Activated naive CD8-positive, alpha-beta T cell (primary cell): ENCODE measurements around the gene SLC17A9.
"Not testable (repeated sequence)": the region's sequence is repeated elsewhere in the genome, so short reads cannot be mapped to it uniquely, and the experiment has no call there.

ENCODE experiments used
- H3K27ac Mint-ChIP-seq: one replicate; pipeline ENCODE4 v1.8.0; 2021; ENCODE audit warnings: mixed read lengths
- H3K27me3 Mint-ChIP-seq: one replicate; pipeline ENCODE4 v1.8.0; 2021; ENCODE audit warnings: mixed read lengths
- H3K36me3 Mint-ChIP-seq: one replicate; pipeline ENCODE4 v1.8.0; 2021; ENCODE audit warnings: mixed read lengths
- H3K4me1 Mint-ChIP-seq: one replicate; pipeline ENCODE4 v1.8.0; 2021; ENCODE audit warnings: low read depth, mixed read lengths
- H3K4me3 Mint-ChIP-seq: one replicate; pipeline ENCODE4 v1.8.0; 2021; ENCODE audit warnings: mild to moderate bottlenecking, mixed read lengths
- H3K9me3 Mint-ChIP-seq: one replicate; pipeline ENCODE4 v1.8.0; 2021; ENCODE audit warnings: low read depth, mixed read lengths

SLC17A9 gene

DNA sequence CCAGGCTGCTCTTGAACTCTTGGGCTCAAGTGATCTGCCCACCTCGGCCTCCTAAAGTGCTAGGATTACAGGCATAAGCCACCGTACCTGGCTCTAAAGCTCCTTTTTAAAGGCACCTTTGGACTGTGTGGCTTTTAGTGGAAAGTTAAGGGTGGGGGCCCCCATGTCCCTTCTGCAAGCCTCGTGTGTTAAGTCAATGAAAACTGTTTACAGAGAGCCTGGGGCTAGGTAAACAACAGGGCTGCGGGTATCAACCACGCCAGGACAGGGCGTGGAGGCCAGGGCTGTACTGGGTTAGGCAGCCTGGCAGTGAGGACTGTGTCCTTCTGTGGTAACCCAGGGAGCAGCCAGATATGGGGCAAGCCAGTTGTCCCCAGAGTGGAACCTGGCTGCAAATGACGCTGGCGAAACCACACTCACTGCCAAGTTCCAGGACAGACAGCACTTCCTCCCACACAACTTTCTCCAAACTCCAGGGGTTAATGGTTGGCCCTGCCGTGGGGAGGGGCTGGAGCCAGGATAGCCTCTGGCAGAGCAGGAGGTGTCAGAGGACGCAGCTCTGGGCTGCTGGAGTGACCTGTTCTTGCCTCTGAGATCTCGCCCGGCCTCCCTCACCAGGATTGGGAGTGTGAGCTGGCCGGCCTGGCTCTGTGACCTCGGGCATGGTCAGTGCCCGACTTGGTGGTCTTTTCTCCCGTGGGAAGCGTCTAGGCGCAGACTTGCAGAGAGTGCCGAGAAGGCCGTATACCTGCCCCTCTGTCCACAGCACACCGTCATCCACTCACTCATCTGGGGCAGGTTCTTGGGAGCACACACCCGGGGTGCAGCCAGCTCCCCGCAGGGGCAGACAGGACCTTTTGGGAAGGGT is 3.2 kb downstream of the SLC17A9 start:
- no peaks in the 10 kb centered on the region for H3K27me3 Mint-ChIP-seq
- H3K27ac Mint-ChIP-seq: no peak overlapping the region
- H3K4me3 Mint-ChIP-seq: no peak overlapping the region
- H3K4me1 Mint-ChIP-seq: peaks cover 28% of the 10 kb centered on the region
- H3K36me3 Mint-ChIP-seq: no peaks in the 10 kb centered on the region
- H3K9me3 Mint-ChIP-seq: no peaks in the 10 kb centered on the region

DNA sequence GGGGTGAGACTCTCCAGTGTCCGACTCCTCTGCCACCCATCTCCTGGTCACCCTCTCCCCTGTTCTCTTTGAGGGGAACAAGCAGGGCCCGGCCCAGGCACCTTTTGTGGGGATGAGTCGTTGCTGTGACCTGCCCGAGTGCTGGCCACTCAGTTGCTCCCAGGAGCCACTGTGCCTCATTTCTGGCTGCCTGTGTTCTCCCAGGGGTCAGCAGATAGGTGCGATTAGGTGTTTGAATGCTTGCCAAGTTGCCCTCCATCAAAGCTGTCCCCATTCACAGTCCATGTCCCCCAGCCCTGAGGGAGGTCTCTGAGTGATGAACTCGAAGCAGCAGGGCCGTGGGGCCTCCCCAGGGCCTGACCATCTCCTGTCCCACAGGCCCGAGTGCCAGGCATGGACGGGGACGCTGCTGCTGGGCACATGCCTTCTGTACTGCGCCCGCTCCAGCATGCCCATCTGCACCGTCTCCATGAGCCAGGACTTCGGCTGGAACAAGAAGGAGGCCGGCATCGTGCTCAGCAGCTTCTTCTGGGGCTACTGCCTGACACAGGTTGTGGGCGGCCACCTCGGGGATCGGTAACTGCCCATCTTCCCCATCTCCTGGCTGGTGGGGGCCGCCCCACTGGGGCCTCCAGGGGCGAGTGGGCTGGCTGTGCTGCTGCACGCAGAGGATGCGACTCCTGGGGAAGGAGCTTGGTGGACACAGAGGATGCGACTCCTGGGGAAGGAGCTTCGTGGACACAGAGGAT is 4.1 kb downstream of the SLC17A9 start:
- no peak overlapping the region for H3K27ac Mint-ChIP-seq

DNA sequence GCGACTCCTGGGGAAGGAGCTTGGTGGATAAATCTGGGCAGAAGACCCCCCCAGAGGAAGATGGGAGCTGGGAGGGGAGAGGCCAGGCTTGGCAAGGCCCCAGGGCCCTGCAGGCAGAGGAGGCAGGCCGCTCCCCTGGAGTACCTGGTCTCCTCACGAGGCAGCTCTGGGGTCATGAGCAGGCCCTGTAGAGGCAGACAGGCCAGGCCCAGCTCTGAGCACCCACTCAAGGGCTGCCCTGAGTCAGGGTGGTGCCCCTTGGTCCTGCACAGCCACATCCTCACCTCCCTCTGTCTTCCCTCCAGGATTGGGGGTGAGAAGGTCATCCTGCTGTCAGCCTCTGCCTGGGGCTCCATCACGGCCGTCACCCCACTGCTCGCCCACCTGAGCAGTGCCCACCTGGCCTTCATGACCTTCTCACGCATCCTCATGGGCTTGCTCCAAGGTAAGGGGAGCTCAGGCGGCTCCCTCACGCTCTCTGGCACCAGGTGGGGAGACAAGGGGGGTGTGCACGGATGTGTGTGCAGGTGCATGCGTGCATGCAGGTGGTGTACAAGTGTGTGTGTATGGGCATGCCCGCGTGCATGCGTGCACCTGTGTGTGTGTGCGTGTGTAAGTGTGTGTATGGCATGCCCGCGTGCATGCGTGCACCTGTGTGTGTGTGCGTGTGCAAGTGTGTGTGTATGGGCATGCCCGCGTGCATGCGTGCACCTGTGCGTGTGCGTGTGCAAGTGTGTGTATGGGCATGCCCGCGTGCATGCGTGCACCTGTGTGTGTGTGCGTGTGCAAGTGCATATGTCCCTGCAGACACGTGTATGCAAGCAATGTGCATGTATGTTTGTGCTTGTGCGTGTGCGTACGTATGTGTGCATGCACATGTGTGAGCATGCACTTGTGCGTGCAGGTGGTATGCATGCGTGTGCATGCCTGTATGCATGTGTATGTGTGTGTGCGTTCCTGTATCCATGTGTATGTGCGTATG is 4.9 kb downstream of the SLC17A9 start:
- Mint-ChIP-seq H3K9me3 (no peaks in the 10 kb centered on the region), H3K4me3 (no peak overlapping the region), H3K4me1 (peaks cover 22% of the 10 kb centered on the region), H3K36me3 (no peaks in the 10 kb centered on the region), H3K27ac (no peak overlapping the region), H3K27me3 (no peaks in the 10 kb centered on the region)

More for the DNA sequence above, 4.1 kb downstream of the SLC17A9 start:
- Mint-ChIP-seq H3K4me3 (no peak overlapping the region), H3K36me3 (no peaks in the 10 kb centered on the region), H3K4me1 (peaks cover 25% of the 10 kb centered on the region), H3K9me3 (no peaks in the 10 kb centered on the region), H3K27me3 (no peaks in the 10 kb centered on the region)

- H3K9me3 Mint-ChIP-seq: no peaks in the 10 kb centered on the region
- no peaks in the 10 kb centered on the region for H3K36me3 Mint-ChIP-seq
- no peaks in the 10 kb centered on the region for H3K27me3 Mint-ChIP-seq
- H3K4me3 Mint-ChIP-seq: no peak overlapping the region
- peaks cover 17% of the 10 kb centered on the region for H3K4me1 Mint-ChIP-seq
- H3K27ac Mint-ChIP-seq: no peak overlapping the region
These were observed 6.0 kb downstream of the SLC17A9 start for GRCh38 chr20:62958388-62959100.

DNA sequence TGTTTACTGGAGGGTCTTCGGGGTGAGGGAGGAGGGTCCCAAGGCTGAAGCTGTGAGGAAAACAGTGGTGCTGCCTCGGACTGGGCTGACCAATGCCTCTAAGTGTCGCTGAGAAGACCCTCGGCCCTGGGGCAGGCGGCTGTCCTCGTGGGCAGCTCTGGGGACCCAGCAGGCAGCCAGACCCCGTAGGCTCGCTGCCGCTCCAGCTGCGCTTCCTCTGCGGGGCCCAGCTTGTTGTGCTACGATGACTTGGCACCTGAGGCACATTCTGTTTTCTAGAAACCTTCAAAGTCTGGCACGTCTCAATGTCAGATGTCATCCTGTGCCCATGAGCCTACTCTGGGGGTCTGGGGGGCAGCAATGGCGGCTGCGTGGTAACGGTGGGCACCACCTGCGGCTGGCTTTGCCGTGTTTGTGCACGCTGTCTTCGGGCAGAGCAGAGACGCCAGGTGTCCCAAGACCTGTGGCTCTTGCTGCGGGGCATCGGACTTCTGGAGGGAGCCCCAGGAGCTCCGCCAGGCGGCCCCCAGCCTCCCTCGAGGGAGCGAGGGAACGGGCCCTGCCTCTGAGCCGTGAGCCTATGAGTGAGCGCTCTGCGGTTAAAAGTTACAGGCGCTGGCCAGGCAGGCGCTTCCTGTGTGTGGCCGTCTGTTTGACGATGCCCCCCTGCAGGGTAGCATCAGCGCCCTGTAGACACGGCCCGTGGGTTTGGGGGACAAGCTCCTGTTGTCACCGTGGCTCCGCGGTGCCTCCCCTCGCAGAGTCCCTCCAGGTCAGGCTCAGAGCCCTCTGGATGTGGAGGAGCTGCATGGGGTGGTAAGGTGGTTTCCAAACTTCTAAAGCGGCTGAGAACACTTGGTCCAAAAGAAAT is 6.8 kb downstream of the SLC17A9 start:
- Mint-ChIP-seq H3K27me3 (no peaks in the 10 kb centered on the region), H3K4me1 (peaks cover 12% of the 10 kb centered on the region), H3K4me3 (no peak overlapping the region), H3K36me3 (no peaks in the 10 kb centered on the region), H3K9me3 (no peaks in the 10 kb centered on the region), H3K27ac (no peak overlapping the region)

- Mint-ChIP-seq H3K36me3 (no peaks in the 10 kb centered on the region), H3K27me3 (no peaks in the 10 kb centered on the region), H3K4me3 (no peak overlapping the region), H3K27ac (no peak overlapping the region), H3K4me1 (peaks cover 7% of the 10 kb centered on the region), H3K9me3 (no peaks in the 10 kb centered on the region)
These were observed 7.5 kb downstream of the SLC17A9 start for GRCh38 chr20:62959998-62960436.

- H3K4me1 Mint-ChIP-seq, H3K36me3 Mint-ChIP-seq, H3K9me3 Mint-ChIP-seq, H3K27ac Mint-ChIP-seq, H3K4me3 Mint-ChIP-seq, H3K27me3 Mint-ChIP-seq: not testable (repeated sequence)
These were observed 8.2 kb downstream of the SLC17A9 start for GRCh38 chr20:62960446-62961309.

DNA sequence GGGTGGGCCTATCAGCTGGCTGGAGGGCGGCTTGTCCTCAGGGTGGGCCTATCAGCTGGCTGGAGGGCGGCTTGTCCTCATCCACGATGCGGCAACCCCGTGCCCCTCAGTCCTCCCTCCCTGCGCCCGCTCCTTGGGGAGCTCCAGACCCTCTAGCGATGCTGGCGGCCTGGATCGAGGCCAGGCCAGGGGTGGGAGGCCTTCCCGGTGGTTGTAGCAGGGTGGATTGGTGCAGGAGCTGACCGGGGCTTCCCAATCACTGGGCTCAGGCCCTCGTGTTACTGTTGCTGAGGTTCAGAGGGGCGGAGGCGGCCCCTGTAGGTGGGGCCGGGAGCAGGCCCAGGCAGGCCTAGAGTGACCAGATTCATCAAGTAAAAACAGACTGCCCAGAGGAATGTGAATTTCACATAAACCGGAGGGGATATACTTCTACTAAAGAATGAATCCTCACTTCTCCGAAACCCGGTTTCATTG is 8.8 kb downstream of the SLC17A9 start:
- Mint-ChIP-seq H3K27ac (no peak overlapping the region), H3K36me3 (no peaks in the 10 kb centered on the region), H3K9me3 (no peaks in the 10 kb centered on the region), H3K4me1 (peaks cover 7% of the 10 kb centered on the region), H3K4me3 (no peak overlapping the region), H3K27me3 (no peaks in the 10 kb centered on the region)

GRCh38 chr20:62961799-62962198 is 9.3 kb downstream of the SLC17A9 start:
- Mint-ChIP-seq H3K4me3 (no peak overlapping the region), H3K27me3 (no peaks in the 10 kb centered on the region), H3K4me1 (peaks cover 7% of the 10 kb centered on the region), H3K27ac (no peak overlapping the region), H3K36me3 (no peaks in the 10 kb centered on the region), H3K9me3 (no peaks in the 10 kb centered on the region)

DNA sequence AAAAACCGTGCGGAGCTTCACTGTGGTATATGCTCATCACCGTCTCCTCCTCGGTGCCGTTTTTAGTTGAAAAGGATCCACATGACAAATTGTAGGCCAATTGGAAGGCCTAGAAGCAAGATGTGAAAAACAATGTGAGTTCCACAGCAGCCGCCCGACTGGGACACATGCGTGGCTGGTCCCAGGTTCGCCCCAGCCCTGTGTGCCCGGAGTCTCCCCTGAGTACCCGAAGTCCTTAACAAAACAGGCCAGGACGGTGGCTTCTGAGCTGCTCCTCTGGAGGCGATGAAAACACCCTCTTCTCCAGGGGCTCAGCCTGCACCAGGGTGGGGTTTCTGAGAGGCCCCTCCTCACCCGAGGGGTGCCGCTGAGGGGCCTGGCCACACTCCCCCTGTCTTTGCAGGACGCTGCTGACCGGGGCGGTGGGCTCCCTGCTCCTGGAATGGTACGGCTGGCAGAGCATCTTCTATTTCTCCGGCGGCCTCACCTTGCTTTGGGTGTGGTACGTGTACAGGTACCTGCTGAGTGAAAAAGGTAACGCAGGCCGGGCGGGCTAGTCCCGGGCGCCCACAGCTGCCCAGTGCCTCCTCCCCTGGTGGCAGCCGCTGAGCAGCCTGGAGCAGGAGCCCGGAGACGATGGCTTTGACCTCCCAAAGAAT is 9.8 kb downstream of the SLC17A9 start:
- Mint-ChIP-seq H3K27me3 (no peaks in the 10 kb centered on the region), H3K9me3 (no peaks in the 10 kb centered on the region), H3K27ac (no peak overlapping the region), H3K4me3 (no peak overlapping the region), H3K4me1 (peaks cover 7% of the 10 kb centered on the region), H3K36me3 (no peaks in the 10 kb centered on the region)

- no peak overlapping the region for H3K27ac Mint-ChIP-seq
- H3K9me3 Mint-ChIP-seq: no peaks in the 10 kb centered on the region
- H3K4me3 Mint-ChIP-seq: no peak overlapping the region
- H3K4me1 Mint-ChIP-seq: peaks cover 7% of the 10 kb centered on the region
- no peaks in the 10 kb centered on the region for H3K27me3 Mint-ChIP-seq
- H3K36me3 Mint-ChIP-seq: no peaks in the 10 kb centered on the region
These were observed 10.5 kb downstream of the SLC17A9 start for GRCh38 chr20:62962891-62963613.
